Nephron (organoid): ENCODE measurements around the gene MSH5.
A peak's percentile ranks its signal among the peaks of the same experiment; 100 is the strongest.
"Not testable (repeated sequence)": the region's sequence is repeated elsewhere in the genome, so short reads cannot be mapped to it uniquely, and the experiment has no call there.

Experiments
- H3K27ac Mint-ChIP-seq, 3 experiments: 2 replicates each; pipeline ENCODE4 v1.8.0; 2020; ENCODE audit warnings: mixed read lengths in 3 of 3, mild to moderate bottlenecking in 2 of 3, moderate library complexity in 1 of 3
- H3K27me3 Mint-ChIP-seq: 2 replicates; pipeline ENCODE4 v1.8.0; 2021; ENCODE audit warnings: low read depth, mild to moderate bottlenecking, moderate library complexity, mixed read lengths
- H3K36me3 Mint-ChIP-seq: 2 replicates; pipeline ENCODE4 v1.8.0; 2020; ENCODE audit warnings: low read depth, mixed read lengths
- H3K4me1 Mint-ChIP-seq: 2 replicates; pipeline ENCODE4 v1.8.0; 2020; ENCODE audit warnings: mixed read lengths
- H3K4me3 Mint-ChIP-seq, 3 experiments: 2 replicates each; pipeline ENCODE4 v1.8.0; 2020; ENCODE audit warnings: mild to moderate bottlenecking in 3 of 3, mixed read lengths in 3 of 3, moderate library complexity in 2 of 3
- H3K9me3 Mint-ChIP-seq: 2 replicates; pipeline ENCODE4 v1.8.0; 2020; ENCODE audit warnings: mixed read lengths
- TF ChIP-seq, protein P1 (sequence below), 3 experiments: fragments of 200-600 bp; sonication (generic); IDR thresholded peaks; one replicate each; pipeline ENCODE4 v1.5.0; 2021; ENCODE audit warnings: antibody characterized with exemption in 3 of 3; ENCODE audit not compliant: unreplicated experiment in 3 of 3

The MSH5 gene

DNA sequence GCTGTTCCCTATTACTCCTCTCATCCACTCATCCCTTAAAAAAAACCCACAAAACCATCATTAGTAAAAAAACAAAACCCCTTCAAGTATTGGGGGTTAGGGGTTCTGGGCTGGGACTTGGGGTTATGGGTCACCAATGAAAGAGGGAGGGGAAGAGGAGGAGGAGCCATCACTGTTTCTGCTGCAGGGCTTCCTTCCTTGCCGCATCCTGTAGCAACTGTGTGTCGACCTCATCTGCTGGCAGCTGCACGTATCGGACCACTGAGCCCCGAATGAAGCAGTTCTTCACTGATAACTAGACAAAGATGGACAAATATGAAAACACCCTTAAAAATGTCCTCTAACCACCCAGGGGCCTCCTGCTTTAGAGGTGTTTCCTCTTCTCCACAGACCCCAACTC, 57.8 kb downstream of the MSH5 start:
- peaks cover 4% of the 10 kb centered on the region for H3K36me3 Mint-ChIP-seq
- H3K27ac Mint-ChIP-seq: peak overlapping the region; percentile 54 to 74 (median 55)
- TF ChIP-seq, protein P1, sequence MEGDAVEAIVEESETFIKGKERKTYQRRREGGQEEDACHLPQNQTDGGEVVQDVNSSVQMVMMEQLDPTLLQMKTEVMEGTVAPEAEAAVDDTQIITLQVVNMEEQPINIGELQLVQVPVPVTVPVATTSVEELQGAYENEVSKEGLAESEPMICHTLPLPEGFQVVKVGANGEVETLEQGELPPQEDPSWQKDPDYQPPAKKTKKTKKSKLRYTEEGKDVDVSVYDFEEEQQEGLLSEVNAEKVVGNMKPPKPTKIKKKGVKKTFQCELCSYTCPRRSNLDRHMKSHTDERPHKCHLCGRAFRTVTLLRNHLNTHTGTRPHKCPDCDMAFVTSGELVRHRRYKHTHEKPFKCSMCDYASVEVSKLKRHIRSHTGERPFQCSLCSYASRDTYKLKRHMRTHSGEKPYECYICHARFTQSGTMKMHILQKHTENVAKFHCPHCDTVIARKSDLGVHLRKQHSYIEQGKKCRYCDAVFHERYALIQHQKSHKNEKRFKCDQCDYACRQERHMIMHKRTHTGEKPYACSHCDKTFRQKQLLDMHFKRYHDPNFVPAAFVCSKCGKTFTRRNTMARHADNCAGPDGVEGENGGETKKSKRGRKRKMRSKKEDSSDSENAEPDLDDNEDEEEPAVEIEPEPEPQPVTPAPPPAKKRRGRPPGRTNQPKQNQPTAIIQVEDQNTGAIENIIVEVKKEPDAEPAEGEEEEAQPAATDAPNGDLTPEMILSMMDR (IDR thresholded peaks at IDR 0.05; ENCODE audit: unreplicated experiment in 3 of 3): no peak
- H3K4me1 Mint-ChIP-seq: peaks cover 10% of the 10 kb centered on the region
- H3K4me3 Mint-ChIP-seq: peak overlapping the region; percentile 23 to 71 (median 42)
- no peaks in the 10 kb centered on the region for H3K27me3 Mint-ChIP-seq
- H3K9me3 Mint-ChIP-seq: no peaks in the 10 kb centered on the region

DNA sequence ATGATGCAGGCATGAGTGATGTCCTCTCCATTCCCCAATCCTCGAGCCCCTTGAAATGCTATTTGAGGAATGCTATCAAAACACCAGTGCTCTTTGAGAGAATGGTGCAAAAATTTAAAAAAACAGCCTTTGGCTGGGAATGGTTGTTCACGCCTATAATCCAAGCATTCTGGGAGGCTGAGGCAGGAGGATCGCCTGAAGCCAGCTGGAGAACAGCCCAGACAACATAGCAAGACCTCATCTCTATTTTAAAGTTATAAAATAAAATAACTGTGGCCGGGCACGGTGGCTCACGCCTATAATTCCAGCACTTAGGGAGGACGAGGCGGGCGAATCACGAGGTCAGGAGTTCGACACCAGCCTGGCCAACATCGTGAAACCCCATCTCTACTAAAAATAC, 60.0 kb downstream of the MSH5 start:
- Mint-ChIP-seq H3K27me3 (no peaks in the 10 kb centered on the region), H3K27ac (no peak overlapping the region), H3K4me3 (no peak overlapping the region), H3K9me3 (no peaks in the 10 kb centered on the region), H3K4me1 (no peaks in the 10 kb centered on the region), H3K36me3 (peaks cover 9% of the 10 kb centered on the region)
- TF ChIP-seq, protein P1 (IDR thresholded peaks at IDR 0.05; ENCODE audit: unreplicated experiment in 3 of 3): no peak

DNA sequence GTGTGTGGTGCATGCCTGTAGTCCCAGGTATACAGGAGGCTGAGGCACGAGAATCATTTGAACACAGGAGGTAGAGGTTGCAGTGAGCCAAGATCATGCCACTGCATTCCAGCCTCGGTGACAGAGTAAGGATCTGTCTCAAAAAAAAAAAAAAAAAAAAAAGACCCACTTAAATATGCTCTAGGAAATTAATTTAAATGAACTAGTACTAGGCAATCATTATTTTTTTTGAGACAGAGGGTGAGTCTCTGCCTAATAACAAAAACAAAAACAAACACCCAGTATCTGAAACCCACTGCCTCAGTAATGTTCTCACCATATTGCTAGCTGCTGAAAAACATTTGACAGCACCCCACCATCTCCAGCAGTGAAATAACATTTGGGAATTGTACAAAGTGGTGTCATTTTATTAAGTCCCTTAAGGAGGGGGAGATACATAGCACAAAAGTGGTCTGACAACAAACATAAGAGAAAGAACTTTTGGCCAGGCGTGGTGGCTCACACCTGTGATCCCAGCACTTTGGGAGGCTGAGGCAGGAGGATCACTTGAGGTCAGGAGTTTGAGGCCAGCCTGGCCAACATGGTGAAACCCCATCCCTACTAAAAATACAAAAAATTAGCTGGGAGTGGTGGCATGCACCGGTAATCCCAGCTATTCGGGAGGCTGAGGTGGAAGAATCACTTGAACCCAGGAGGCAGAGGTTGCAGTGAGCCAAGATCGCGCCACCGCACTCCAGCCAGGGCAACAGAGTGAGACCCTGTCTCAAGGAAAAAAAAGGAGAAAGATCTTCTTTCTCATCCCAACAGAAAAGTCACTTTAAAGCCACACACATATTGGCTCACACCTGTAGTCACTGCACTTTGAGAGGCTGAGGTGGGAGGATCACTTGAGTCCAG, 61.5 kb downstream of the MSH5 start:
- not testable (repeated sequence) for H3K36me3 Mint-ChIP-seq, H3K4me1 Mint-ChIP-seq, H3K27me3 Mint-ChIP-seq, H3K27ac Mint-ChIP-seq, H3K9me3 Mint-ChIP-seq
- H3K4me3 Mint-ChIP-seq: peak overlapping the region in 1 of 3 experiments; percentile 30

DNA sequence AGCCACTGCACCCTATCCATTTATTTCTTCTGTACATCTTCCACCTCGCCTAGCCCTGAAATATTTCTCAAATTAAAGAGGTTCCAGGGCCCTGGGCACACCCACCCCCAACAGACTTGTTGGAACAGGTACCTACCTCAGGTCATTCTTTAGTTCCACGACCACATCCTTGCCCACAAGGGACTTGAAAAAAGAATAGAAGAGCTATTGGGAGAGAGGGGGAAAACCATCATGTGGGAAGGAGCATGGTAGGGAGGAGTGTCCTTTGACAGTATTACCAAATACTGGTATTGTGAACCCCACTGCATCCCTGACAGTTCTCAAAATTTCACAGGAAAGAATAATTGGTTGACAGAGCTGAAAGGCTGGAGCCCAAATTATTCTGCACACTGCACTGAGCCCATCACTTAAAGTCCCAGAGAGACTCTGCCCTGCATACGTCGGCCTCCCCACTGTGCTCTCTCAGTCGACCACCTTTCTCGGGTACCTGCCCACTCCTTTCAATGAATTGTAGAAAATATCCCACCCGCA, 66.2 kb downstream of the MSH5 start:
- TF ChIP-seq, protein P1 (IDR thresholded peaks at IDR 0.05; ENCODE audit: unreplicated experiment in 3 of 3): no peak
- Mint-ChIP-seq H3K27ac (peak overlapping the region; percentile 79 to 94 (median 85)), H3K27me3 (no peaks in the 10 kb centered on the region), H3K36me3 (peaks cover 9% of the 10 kb centered on the region), H3K9me3 (no peaks in the 10 kb centered on the region), H3K4me1 (peaks cover 15% of the 10 kb centered on the region), H3K4me3 (peak overlapping the region; percentile 88 to 96 (median 90))

DNA sequence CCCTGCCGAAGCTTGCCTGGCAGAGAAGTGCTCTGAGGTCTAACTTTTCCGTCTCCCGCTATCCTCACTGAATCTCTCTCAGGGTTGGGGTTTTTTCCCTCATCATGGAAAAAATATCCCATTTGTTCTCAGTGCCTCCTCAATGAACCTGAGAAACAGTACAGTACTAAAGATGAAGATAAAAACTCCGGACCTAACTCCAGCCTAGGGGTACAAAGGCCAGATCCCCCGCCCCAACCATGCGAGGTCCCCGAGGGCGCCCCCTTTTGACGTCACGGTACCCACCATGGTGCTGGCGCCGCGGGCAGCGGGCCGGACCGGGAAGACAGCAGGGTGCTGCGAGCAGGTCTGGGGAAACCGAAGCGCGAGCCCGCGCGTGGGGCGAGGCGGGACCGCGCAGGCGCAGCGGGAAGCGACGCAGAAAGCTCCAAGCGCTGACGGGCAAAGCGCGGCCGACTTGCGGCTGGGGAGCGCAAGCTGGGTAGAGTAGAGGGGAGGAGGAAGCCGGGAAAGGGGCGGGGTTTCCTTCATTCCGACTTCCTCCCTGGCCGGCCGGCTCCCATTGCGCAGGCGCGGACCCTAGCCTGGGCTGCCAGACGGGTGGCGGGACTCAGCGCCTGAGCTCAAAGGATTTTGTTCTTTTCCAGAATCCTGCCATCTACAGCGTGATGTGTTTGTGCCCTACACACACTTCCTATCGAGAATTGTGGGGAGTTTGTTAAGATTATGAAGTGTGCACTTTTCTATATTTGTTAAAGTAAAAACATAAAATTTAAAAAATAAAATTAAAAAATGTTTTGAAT, 66.9 kb downstream of the MSH5 start, which contains the start of gene LSM2:
Gene LSM2 (minus strand): TSS at position 497 of the 803 bp plus-strand sequence. CDS start 209 bp downstream, at position 288.
- TF ChIP-seq, protein P1 (IDR thresholded peaks at IDR 0.05; ENCODE audit: unreplicated experiment in 3 of 3): peak in 2 of 3 experiments; percentile 2 to 39
- Mint-ChIP-seq H3K4me1 (peaks cover 15% of the 10 kb centered on the region), H3K27ac (peak within 1 kb of the TSS; percentile 79 to 94 (median 85)), H3K9me3 (no peaks in the 10 kb centered on the region), H3K27me3 (no peaks in the 10 kb centered on the region), H3K36me3 (peaks cover 5% of the 10 kb centered on the region), H3K4me3 (peak within 1 kb of the TSS; percentile 88 to 96 (median 90))

DNA sequence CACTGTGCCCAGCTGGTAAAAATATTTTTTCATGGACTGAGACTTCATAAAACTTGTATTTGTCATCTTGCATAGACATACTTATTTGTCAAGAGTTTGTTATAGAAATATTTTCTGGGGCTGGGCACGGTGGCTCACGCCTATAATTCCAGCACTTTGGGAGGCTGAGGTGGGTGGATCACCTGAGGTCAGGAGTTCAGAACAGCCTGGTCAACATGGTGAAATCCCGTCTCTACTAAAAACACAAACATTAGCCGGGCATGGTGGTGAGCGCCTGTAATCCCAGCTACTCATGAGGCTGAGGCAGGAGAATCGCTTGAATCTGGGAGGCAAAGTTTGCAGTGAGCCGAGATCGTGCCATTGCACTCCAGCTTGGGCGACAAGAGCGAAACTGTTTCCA, 68.8 kb downstream of the MSH5 start:
- Mint-ChIP-seq H3K4me3 (peak overlapping the region in 1 of 3 experiments; percentile 40), H3K4me1 (peaks cover 17% of the 10 kb centered on the region), H3K27ac (peak overlapping the region in 2 of 3 experiments; percentile 55 to 76)
- not testable (repeated sequence) for H3K27me3 Mint-ChIP-seq, H3K9me3 Mint-ChIP-seq, H3K36me3 Mint-ChIP-seq
